ENCODE measurements around the gene RAD9A. TPM values are rescaled to one million over a fixed set of nuclear protein-coding genes. Genes with fewer than 3 reads are reported as not detected.

Gene RAD9A
- total and polyA plus RNA-seq, 2 experiments from 2014 or later: 13.9 to 17.0 TPM

DNA sequence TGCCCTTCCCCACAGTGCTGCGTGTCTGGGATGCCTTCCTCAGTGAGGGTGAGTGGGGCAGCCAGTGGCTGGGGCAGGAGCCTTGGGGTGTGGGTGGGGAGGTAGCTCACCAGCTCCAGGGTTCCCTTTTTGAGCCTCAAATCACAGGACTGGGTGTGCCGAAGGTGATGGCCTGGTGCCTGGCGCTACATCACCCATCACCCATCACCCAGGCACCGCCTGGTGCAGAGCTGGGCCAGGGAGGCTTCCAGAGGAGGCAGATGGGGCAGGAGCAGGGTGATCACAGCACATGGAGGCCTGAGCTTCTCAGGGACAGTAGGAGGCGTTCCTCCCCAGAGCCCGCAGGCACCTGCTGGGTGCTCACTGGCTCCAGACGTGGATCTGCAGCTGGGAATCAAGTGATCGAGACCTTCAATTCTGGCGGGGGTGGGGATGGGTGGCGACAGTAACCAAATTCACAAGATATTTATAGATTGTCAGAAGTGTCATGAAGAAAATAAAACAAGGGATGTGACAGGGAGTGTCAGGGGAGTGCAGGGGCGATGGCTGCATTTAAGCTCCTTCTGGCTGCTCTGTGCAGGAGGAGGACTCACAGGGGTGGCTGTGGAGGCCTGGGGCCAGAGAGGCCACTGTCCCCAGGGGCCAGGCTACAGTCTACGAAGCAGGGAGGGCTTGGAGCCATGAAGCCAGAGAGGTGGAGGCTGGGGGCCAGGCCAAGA is 15.3 kb downstream of the RAD9A start:
- H3K36me3 ChIP-seq (ENCODE audit: insufficient read depth): no peaks in the 10 kb centered on the region
- H3K27me3 Mint-ChIP-seq (ENCODE audit: insufficient read depth, low read depth, poor library complexity): peaks cover 29% of the 10 kb centered on the region
- H2AFZ ChIP-seq: no peak overlapping the region
- ATAC-seq (no peak), DNase-seq (ENCODE audit: low spot score) (no peak)
- TF ChIP-seq EZH2phosphoT487 (IDR thresholded peaks at IDR 0.05; ENCODE audit: unreplicated experiment): no peak
- TF ChIP-seq CTCF (conservative IDR thresholded peaks at IDR 0.05; ENCODE audit: low read depth in 2 of 2): 0 out of 4 replicates have a peak, but pooled peaks of 1 of the 2 experiments have one; percentile 10
- H3K27me3 ChIP-seq (ENCODE audit: insufficient read depth): no peaks in the 10 kb centered on the region
- peaks cover 8% of the 10 kb centered on the region; the same call in 1 of the 2 replicates for H3K4me1 ChIP-seq (ENCODE audit: insufficient read depth)
- no peak overlapping the region for H3K4me2 ChIP-seq
- H3K27ac Mint-ChIP-seq: no peak overlapping the region
- peaks cover 21% of the 10 kb centered on the region for H3K4me1 Mint-ChIP-seq
- no peaks in the 10 kb centered on the region for H3K36me3 Mint-ChIP-seq (ENCODE audit: low read depth)
- H4K20me1 ChIP-seq (replicated peaks; ENCODE audit: insufficient read depth): no peaks in the 10 kb centered on the region
- H3F3A ChIP-seq (replicated peaks; ENCODE audit: low read depth): no peaks in the 10 kb centered on the region
- no peak overlapping the region for H3K4me3 ChIP-seq
- no peak overlapping the region; the same call in 2 of the 3 replicates for H3K4me3 Mint-ChIP-seq
- H3K9me2 ChIP-seq (ENCODE audit: insufficient read depth): no peaks in the 10 kb centered on the region
- no peaks in the 10 kb centered on the region for H3K9me3 Mint-ChIP-seq
- no peak overlapping the region for H3K27ac ChIP-seq (ENCODE audit: low read depth)
- no peaks in the 10 kb centered on the region for H3K79me2 ChIP-seq (replicated peaks; ENCODE audit: insufficient read depth)

DNA sequence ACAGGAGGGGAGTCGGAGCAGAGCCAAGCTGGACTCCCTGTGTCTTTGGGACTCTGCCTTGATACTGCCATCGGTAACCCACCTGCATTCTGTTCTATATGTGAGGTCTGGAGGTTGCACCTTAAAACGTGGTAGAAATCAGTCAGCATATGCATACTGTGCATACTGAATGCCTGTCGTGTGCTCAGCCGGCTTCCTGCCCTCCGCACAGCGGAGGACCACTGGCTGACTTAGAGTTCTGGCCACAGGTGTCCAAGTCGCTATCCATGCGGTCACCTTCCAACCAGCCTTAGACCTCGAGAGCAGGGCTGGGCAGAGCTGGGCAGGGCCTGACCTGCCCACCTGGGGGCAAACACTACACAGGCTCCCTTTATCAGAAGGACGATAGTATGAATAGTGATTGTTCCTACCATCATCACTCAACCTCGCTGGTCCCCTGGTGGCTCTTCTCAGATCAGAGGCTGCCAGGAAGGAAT is 15.9 kb downstream of the RAD9A start:
- no peak overlapping the region for H3K4me3 Mint-ChIP-seq
- H3K27me3 Mint-ChIP-seq (ENCODE audit: insufficient read depth, low read depth, poor library complexity): peaks cover 30% of the 10 kb centered on the region
- no peaks in the 10 kb centered on the region for H3K79me2 ChIP-seq (replicated peaks; ENCODE audit: insufficient read depth)
- peaks cover 4% of the 10 kb centered on the region; the same call in 1 of the 2 replicates for H3K4me1 ChIP-seq (ENCODE audit: insufficient read depth)
- H3K27me3 ChIP-seq (ENCODE audit: insufficient read depth): no peaks in the 10 kb centered on the region
- no peak overlapping the region for H3K27ac Mint-ChIP-seq
- TF ChIP-seq ZNF462 (CRISPR knock-in tag; IDR thresholded peaks at IDR 0.05) (no peak), JUNB (IDR thresholded peaks at IDR 0.05; ENCODE audit: unreplicated experiment) (no peak)
- no peaks in the 10 kb centered on the region for H3K36me3 Mint-ChIP-seq (ENCODE audit: low read depth)
- no peak overlapping the region for H3K4me2 ChIP-seq
- peaks cover 21% of the 10 kb centered on the region for H3K4me1 Mint-ChIP-seq
- H3K4me3 ChIP-seq: no peak overlapping the region
- H3K9me3 Mint-ChIP-seq: no peaks in the 10 kb centered on the region
- H3K36me3 ChIP-seq (ENCODE audit: insufficient read depth): no peaks in the 10 kb centered on the region
- DNase-seq (ENCODE audit: low spot score): no peak
- no peak overlapping the region for H3K27ac ChIP-seq (ENCODE audit: low read depth)
- no peak overlapping the region for H2AFZ ChIP-seq
- no peaks in the 10 kb centered on the region for H3K9me2 ChIP-seq (ENCODE audit: insufficient read depth)
- H3F3A ChIP-seq (replicated peaks; ENCODE audit: low read depth): no peaks in the 10 kb centered on the region
- ATAC-seq: no peak
- no peaks in the 10 kb centered on the region for H4K20me1 ChIP-seq (replicated peaks; ENCODE audit: insufficient read depth)

All from GM23338 (cell line).